ENCODE results near the gene SLC1A5. TPM values are rescaled to one million over a fixed set of nuclear protein-coding genes. Genes with fewer than 3 reads are reported as not detected.
A peak's percentile ranks its signal among the peaks of the same experiment; 100 is the strongest.

Gene SLC1A5
- total RNA-seq, 1 experiment from 2014 or later: 284 TPM

DNA sequence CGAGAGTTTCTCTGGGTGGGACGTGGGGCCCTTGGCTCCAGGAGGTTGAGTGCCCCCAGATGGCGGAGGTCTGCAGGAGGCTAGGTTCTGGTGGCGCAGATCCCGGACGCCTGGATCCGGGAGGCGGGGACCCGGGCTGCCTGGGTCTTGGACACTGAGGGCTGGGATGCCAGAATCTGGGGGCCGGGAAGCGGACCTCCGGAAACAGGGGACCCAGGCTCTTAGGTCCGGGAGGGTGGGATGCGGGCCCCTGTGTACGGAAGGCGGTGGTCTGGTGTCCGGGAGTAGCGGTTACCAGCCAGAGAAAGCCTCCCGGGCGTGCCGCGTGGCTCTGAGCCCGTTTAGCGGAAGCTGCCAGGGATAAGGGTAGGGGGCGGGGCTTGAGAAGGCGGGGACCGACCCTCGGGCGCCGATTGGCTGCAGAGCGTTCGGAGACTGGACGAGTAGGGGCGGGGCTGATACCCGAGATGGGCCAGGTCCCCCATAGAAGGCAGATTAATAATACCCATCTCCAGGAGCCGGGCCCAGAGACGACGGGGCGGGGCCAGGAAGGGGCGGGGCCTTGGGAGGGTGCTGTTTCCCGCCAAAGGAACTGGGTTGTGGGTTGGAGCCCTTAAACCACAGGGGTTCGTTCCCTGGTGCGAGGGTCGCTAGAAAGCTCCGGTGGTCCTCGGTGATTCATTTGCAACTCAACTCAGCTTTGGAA, at the start of gene SLC1A5 (continued):
- TF ChIP-seq ELF1 (IDR thresholded peaks at IDR 0.05; ENCODE audit: borderline replicate concordance, low read depth) (no peak; the same call in 1 of the 2 replicates), SIN3A (IDR thresholded peaks at IDR 0.05; ENCODE audit: low read depth) (peak; percentile 97), EGR1 (IDR thresholded peaks at IDR 0.05; ENCODE audit: low read depth) (no peak), ZFX (IDR thresholded peaks at IDR 0.05) (no peak), JUND (IDR thresholded peaks at IDR 0.05) (no peak)
- TF ChIP-seq, protein P1, sequence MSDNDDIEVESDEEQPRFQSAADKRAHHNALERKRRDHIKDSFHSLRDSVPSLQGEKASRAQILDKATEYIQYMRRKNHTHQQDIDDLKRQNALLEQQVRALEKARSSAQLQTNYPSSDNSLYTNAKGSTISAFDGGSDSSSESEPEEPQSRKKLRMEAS (IDR thresholded peaks at IDR 0.05): peak; percentile 97
- TF ChIP-seq, protein P2, sequence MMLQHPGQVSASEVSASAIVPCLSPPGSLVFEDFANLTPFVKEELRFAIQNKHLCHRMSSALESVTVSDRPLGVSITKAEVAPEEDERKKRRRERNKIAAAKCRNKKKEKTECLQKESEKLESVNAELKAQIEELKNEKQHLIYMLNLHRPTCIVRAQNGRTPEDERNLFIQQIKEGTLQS (IDR thresholded peaks at IDR 0.05): no peak

DNA sequence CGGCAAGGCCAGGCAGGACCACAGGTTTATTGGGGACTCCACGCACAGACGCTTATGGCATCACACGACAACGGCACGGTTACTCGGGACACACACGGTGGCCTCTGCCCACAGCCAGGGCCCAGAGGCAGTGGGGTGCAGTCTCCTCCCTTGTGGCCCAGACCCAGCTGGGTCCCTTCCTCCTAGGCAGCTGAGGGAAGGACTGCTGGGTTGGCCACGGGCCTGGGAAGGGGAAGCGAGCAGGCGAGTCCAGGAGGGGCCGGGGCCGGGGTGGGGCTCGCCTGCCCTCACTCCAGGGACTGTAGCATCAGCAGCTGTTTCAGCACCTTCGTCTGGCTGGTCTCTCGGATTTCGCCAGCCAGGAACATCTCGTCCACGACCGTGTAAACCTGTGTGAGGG, 49.8 kb upstream of the SLC1A5 start:
- POLR2A ChIA-PET: no interaction called here
- DNase-seq (ENCODE audit: low read depth, low spot score) (no peak), ATAC-seq (no peak)
- peaks cover 23% of the 10 kb centered on the region for H3K79me2 ChIP-seq (ENCODE audit: insufficient read depth, low read length)
- H3K9me2 ChIP-seq (ENCODE audit: insufficient read depth): no peaks in the 10 kb centered on the region
- H3K4me3 ChIP-seq (replicated peaks in 1 of 2; ENCODE audit: low read depth in 1 of 2, low read length in 2 of 2): no peak overlapping the region
- H4K20me1 ChIP-seq (ENCODE audit: insufficient read depth): no peaks in the 10 kb centered on the region
- BruUV-seq (replicated peaks): TSS peak; percentile 51
- RAD21 ChIA-PET (ENCODE audit: low non-redundant PET in 1 of 2, low total read pairs in 2 of 2, uncharacterized antibody in 2 of 2, unreplicated experiment in 2 of 2): no interaction called here
- no peak overlapping the region for H2AFZ ChIP-seq (ENCODE audit: low read depth, low read length, poor library complexity, severe bottlenecking)
- intact Hi-C loops (cut with micrococcal nuclease): no loop called here
- CTCF ChIA-PET: no interaction called here
- H3K4me2 ChIP-seq (ENCODE audit: low read length): no peak overlapping the region
- no peak overlapping the region for H3K27ac ChIP-seq (ENCODE audit: low read depth, low read length)
- TF ChIP-seq, protein P3, sequence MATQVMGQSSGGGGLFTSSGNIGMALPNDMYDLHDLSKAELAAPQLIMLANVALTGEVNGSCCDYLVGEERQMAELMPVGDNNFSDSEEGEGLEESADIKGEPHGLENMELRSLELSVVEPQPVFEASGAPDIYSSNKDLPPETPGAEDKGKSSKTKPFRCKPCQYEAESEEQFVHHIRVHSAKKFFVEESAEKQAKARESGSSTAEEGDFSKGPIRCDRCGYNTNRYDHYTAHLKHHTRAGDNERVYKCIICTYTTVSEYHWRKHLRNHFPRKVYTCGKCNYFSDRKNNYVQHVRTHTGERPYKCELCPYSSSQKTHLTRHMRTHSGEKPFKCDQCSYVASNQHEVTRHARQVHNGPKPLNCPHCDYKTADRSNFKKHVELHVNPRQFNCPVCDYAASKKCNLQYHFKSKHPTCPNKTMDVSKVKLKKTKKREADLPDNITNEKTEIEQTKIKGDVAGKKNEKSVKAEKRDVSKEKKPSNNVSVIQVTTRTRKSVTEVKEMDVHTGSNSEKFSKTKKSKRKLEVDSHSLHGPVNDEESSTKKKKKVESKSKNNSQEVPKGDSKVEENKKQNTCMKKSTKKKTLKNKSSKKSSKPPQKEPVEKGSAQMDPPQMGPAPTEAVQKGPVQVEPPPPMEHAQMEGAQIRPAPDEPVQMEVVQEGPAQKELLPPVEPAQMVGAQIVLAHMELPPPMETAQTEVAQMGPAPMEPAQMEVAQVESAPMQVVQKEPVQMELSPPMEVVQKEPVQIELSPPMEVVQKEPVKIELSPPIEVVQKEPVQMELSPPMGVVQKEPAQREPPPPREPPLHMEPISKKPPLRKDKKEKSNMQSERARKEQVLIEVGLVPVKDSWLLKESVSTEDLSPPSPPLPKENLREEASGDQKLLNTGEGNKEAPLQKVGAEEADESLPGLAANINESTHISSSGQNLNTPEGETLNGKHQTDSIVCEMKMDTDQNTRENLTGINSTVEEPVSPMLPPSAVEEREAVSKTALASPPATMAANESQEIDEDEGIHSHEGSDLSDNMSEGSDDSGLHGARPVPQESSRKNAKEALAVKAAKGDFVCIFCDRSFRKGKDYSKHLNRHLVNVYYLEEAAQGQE (IDR thresholded peaks at IDR 0.05; ENCODE audit: low read depth): no peak
- TF ChIP-seq POLR2AphosphoS5 (IDR thresholded peaks at IDR 0.05; ENCODE audit: low read depth, low read length) (no peak), TCF7L2 (IDR thresholded peaks at IDR 0.05; ENCODE audit: borderline replicate concordance, extremely low read depth, insufficient read depth, insufficient read length) (no peak), FOSL1 (IDR thresholded peaks at IDR 0.05; ENCODE audit: low read depth) (no peak), JUND (IDR thresholded peaks at IDR 0.05) (no peak), CEBPB (IDR thresholded peaks at IDR 0.05; ENCODE audit: low read depth) (no peak), ELF1 (IDR thresholded peaks at IDR 0.05; ENCODE audit: borderline replicate concordance, low read depth) (no peak), SP1 (IDR thresholded peaks at IDR 0.05; ENCODE audit: low read depth) (no peak)
- TF ChIP-seq, protein P2 (IDR thresholded peaks at IDR 0.05): no peak
- no peaks in the 10 kb centered on the region for H3K27me3 ChIP-seq (ENCODE audit: insufficient read depth, low read length)
- peaks cover 16 to 26% of the 10 kb centered on the region in 2 experiments for H3K4me1 ChIP-seq (ENCODE audit: control insufficient read depth in 1 of 2, insufficient read depth in 2 of 2, low read length in 2 of 2)
- no peak overlapping the region for H3K9ac ChIP-seq (ENCODE audit: low read length)
- peaks cover 23 to 25% of the 10 kb centered on the region in 2 experiments for H3K36me3 ChIP-seq (ENCODE audit: control insufficient read depth in 1 of 2, insufficient read depth in 2 of 2, low read length in 2 of 2)
- H3K9me3 ChIP-seq (ENCODE audit: control insufficient read depth in 1 of 2, insufficient read depth in 1 of 2, low read depth in 1 of 2, low read length in 2 of 2): no peaks in the 10 kb centered on the region

Data from HCT116 (cell line).